Measurements from ENCODE around the gene ZNF784. TPM values are rescaled to one million over a fixed set of nuclear protein-coding genes. Genes with fewer than 3 reads are reported as not detected.

ZNF784 gene
- total and polyA plus RNA-seq, 9 of the 15 experiments (the other 6 are each of a cell fraction or from before 2014, with no cell fraction given): 0.14 to 6.1 (median 2.1) TPM

DNA sequence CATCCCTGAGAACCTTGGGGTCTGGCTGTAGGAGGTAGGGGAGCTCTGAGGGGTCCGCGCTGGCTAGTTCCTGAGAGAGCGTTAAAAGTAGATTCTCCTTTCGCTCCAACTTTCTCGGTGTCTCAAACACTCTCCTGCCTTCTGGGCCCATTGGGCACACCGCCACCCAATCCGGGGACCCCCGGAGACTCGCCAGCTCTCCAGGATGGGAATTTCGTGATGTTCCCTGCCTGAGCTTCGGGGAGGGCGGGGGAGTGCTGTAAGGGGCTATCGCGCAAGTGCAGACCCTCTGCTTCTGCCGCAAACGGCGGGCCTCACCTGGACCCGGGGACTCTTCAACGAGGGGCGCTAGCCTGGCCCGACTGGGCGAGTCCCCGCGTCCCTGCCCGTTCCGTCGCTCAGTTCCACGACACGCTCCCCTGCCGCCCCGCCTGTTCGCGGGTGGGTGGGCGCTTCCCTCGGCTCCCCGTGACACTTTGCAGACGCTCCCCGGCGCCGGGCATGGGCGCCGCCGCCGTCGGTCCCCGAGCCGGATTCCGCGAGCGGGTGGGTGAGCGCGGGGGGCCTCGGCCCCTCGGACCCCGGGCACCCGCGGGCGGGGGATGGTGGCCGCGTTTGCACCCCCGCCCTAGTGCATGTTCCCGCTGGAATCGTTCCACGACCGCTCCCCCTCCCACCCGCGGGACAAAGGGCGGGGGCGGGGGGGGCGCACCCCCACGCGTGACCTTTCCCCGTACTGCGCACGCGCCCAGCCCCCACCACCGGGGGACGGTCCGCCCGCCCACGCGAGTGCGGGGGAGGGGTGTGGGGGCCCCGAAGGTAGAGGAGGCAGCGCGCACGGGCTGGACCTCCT, 23.6 kb upstream of the ZNF784 start, which contains the start of gene CCDC106 (continued):
- TF ChIP-seq ZNF174 (CRISPR knock-in tag; IDR thresholded peaks at IDR 0.05): no peak
- TF ChIP-seq RFX5 (IDR thresholded peaks at IDR 0.05; ENCODE audit: low read depth, low read length): no peak
- TF ChIP-seq ETV1 (tag; conservative IDR thresholded peaks at IDR 0.05; ENCODE audit: low read depth): no peak
- TF ChIP-seq EP400 (IDR thresholded peaks at IDR 0.05): peak; percentile 69
- no peak for TF ChIP-seq ZNF644 (tag; IDR thresholded peaks at IDR 0.05; ENCODE audit: low read depth)
- TF ChIP-seq, protein P1, sequence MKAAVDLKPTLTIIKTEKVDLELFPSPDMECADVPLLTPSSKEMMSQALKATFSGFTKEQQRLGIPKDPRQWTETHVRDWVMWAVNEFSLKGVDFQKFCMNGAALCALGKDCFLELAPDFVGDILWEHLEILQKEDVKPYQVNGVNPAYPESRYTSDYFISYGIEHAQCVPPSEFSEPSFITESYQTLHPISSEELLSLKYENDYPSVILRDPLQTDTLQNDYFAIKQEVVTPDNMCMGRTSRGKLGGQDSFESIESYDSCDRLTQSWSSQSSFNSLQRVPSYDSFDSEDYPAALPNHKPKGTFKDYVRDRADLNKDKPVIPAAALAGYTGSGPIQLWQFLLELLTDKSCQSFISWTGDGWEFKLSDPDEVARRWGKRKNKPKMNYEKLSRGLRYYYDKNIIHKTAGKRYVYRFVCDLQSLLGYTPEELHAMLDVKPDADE (conservative IDR thresholded peaks at IDR 0.05; ENCODE audit: control insufficient read depth, low read depth, low read length): 0 out of 2 replicates have a peak, but pooled peaks have one; percentile 12
- no peak for TF ChIP-seq RBM17 (IDR thresholded peaks at IDR 0.05; ENCODE audit: borderline replicate concordance, low read depth, low read length)
- TF ChIP-seq ATF7 (IDR thresholded peaks at IDR 0.05): peak; percentile 79
- TF ChIP-seq GABPA (tag; conservative IDR thresholded peaks at IDR 0.05; ENCODE audit: low read depth): 0 out of 2 replicates have a peak, but pooled peaks have one; percentile 14
- TF ChIP-seq, protein P2, sequence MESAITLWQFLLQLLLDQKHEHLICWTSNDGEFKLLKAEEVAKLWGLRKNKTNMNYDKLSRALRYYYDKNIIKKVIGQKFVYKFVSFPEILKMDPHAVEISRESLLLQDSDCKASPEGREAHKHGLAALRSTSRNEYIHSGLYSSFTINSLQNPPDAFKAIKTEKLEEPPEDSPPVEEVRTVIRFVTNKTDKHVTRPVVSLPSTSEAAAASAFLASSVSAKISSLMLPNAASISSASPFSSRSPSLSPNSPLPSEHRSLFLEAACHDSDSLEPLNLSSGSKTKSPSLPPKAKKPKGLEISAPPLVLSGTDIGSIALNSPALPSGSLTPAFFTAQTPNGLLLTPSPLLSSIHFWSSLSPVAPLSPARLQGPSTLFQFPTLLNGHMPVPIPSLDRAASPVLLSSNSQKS (CRISPR knock-in tag; IDR thresholded peaks at IDR 0.05): no peak
- no peak for TF ChIP-seq PCBP2 (IDR thresholded peaks at IDR 0.05; ENCODE audit: low read depth, low read length, poor library complexity, severe bottlenecking)
- TF ChIP-seq ESRRA (IDR thresholded peaks at IDR 0.05; ENCODE audit: borderline replicate concordance, low read depth): peak; percentile 46
- no peak for TF ChIP-seq NR2C1 (IDR thresholded peaks at IDR 0.05)
- 0 out of 2 replicates have a peak, but pooled peaks have one; percentile 49 for TF ChIP-seq NR2C1 (tag; IDR thresholded peaks at IDR 0.05)
- TF ChIP-seq, protein P3, sequence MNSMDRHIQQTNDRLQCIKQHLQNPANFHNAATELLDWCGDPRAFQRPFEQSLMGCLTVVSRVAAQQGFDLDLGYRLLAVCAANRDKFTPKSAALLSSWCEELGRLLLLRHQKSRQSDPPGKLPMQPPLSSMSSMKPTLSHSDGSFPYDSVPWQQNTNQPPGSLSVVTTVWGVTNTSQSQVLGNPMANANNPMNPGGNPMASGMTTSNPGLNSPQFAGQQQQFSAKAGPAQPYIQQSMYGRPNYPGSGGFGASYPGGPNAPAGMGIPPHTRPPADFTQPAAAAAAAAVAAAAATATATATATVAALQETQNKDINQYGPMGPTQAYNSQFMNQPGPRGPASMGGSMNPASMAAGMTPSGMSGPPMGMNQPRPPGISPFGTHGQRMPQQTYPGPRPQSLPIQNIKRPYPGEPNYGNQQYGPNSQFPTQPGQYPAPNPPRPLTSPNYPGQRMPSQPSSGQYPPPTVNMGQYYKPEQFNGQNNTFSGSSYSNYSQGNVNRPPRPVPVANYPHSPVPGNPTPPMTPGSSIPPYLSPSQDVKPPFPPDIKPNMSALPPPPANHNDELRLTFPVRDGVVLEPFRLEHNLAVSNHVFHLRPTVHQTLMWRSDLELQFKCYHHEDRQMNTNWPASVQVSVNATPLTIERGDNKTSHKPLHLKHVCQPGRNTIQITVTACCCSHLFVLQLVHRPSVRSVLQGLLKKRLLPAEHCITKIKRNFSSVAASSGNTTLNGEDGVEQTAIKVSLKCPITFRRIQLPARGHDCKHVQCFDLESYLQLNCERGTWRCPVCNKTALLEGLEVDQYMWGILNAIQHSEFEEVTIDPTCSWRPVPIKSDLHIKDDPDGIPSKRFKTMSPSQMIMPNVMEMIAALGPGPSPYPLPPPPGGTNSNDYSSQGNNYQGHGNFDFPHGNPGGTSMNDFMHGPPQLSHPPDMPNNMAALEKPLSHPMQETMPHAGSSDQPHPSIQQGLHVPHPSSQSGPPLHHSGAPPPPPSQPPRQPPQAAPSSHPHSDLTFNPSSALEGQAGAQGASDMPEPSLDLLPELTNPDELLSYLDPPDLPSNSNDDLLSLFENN (IDR thresholded peaks at IDR 0.05; ENCODE audit: low read depth in 2 of 2, low read length in 2 of 2): no peak
- TF ChIP-seq ZNF707 (CRISPR knock-in tag; conservative IDR thresholded peaks at IDR 0.05): no peak
- peak in 1 of 2 experiments; percentile 100 for TF ChIP-seq NCOA2 (IDR thresholded peaks at IDR 0.05; ENCODE audit: partially characterized antibody in 2 of 2)
- TF ChIP-seq EWSR1 (IDR thresholded peaks at IDR 0.05; ENCODE audit: borderline replicate concordance, low read depth, partially characterized antibody): no peak
- TF ChIP-seq, protein P4, sequence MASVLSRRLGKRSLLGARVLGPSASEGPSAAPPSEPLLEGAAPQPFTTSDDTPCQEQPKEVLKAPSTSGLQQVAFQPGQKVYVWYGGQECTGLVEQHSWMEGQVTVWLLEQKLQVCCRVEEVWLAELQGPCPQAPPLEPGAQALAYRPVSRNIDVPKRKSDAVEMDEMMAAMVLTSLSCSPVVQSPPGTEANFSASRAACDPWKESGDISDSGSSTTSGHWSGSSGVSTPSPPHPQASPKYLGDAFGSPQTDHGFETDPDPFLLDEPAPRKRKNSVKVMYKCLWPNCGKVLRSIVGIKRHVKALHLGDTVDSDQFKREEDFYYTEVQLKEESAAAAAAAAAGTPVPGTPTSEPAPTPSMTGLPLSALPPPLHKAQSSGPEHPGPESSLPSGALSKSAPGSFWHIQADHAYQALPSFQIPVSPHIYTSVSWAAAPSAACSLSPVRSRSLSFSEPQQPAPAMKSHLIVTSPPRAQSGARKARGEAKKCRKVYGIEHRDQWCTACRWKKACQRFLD (CRISPR knock-in tag; IDR thresholded peaks at IDR 0.05): no peak

Data from K562 (cell line).